HT-29 (cell line): ENCODE results near the gene MITF. TPM values are rescaled to one million over a fixed set of nuclear protein-coding genes. Genes with fewer than 3 reads are reported as not detected.
"Not testable (repeated sequence)": the region's sequence is repeated elsewhere in the genome, so short reads cannot be mapped to it uniquely, and the experiment has no call there.

Experiments
- DNase-seq: peaks from one replicate; pipeline ENCODE4 v3.0.0-alpha.2; 2015; ENCODE audit warnings: low spot score
- total RNA-seq: library from RNA; depleted of rRNA; stranded (reverse); fragments of >200 nt; shearing (Covaris generic); gene quantifications from 2 replicates; pipeline ENCODE4 v1.2.3, GENCODE V29; 2014

The MITF gene
- total RNA-seq, 1 experiment from 2014 or later: not detected

DNA sequence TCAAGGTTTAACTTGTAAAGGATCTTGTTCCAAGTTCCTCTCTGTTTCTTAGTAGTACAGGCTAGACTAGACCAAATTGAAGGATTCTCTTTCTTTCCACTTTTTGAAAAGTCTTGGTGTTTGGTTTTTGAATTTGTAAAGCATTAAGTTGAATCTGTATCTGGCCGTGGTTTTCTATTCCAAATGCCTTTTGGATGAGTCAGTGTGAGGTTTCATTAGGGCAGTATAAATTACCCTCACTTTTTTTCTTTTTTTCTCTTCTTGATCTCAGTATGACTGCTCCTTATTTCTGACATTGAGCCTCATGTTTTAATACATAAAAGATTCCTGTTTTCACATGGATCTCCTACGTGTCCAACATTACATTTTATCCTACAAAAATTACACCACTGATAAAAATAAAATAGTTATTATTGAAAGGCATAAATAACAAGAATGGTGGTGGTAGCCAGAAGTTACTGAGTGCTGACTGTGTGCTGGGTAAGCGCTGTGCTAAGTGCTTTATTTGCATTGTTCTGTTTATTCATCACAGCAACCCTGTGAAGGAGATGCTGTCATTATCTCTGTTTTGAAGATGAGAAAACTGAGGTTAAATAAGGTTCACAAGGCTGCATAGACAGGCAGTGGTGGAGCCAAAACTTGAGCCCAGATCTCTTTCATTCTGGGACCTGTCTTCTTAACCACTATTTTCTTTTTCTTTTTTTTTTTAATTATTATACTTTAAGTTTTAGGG is 48.3 kb downstream of the MITF start:
- no peak for DNase-seq

DNA sequence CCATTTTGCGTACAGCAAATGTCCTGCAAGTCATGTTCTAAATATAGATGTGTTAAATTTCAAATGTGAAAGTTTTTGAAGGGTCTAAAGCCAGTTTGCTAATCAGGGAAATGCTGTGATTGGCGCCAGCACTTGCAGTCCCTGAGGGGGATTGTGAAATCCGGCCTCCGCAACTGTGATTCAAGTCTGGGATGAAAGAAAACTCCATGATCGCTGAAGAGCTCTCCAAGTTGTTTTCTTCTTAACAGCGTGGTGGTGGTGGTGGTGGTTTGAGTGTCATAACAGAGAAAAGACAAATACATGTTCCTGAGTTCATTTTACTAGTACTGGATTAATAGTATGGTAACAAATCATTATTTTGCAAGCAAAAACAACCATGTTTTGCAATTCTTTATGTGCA is 51.8 kb downstream of the MITF start:
- no peak for DNase-seq

DNA sequence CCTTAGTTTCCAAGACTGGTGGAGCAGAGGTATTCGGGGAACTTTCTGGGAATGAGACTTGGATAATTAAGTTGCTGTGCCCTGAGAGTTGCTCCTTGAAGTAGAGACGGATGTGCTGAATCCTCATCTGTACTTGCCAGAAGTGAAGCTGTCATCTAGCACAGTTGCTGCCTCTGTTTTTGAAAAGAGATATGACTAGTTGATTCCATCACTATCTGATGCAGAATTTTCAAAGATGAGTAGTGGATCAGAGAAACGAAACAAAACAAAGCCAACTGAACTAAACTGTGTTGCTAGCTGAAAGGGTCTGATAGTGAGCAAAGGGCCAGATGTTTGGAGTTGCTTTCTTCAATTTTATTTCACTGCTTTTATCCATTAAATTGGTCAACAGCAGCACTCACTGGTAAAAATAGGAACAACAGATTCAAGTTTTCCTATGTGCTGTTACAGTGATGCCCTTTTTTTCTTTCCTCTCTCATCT is 52.7 kb downstream of the MITF start:
- DNase-seq: no peak

DNA sequence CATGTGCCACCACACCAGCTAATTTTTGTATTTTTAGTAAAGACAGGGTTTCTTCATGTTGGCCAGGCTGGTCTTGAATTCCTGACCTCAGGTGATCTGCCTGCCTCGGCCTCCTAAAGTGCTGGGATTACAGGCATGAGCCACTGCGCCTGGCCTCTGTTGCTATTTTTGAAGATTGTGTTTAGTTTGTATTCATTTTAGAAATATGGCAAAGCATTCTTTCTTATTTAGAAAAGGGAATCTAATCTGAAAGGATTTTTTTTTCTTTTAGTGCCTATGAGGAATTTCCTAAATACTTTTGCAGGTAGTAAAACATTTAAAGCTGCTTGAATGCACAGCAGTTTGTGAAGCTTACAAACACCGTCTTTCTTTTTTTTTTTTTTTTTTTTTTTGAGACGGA is 56.9 kb downstream of the MITF start:
- DNase-seq: not testable (repeated sequence)

DNA sequence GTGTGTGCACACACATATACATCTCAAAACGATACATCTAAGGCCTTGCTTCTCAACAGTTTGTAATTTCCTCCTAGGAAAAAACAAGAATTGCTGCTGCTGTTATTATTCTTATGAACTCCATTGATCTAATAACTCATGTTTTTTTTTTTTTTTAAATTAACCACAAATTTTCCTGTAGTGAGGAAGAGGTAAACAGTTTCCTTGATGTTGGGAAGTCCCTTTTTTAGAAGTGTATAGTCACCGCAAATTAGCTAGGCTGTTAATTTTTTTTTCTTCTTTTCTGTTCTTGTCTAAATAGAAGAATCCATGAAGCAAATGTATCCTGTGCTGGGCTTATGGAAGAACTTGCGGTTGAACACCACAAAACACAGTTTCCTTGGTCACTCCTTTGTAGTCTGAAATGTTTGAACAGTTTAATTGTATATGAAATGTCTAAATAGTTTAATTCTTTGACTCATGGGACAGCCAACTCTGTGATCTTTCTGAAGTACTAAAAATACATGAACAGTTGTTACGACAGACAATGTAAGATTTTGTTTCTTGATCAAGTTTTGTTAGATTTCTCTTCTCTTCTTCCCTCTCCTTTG is 64.5 kb downstream of the MITF start:
- DNase-seq: no peak

DNA sequence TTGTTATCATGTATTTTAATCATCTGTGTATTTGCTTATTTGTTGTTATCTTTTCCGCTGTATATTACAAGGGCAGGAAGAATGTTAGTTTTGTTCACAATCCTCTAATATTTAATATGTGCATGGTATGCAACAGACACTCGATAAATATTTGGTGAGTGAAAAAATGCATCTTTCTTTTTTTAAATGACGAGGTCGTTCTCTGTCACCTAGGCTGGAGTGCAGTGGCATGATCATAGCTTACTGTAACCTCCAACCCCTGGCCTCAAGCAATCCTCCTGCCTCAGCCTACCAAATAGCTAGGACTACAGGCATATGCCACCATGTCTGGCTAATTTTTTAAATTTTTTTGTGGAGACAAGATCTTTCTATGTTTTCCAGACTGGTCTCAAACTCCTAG is 66.2 kb downstream of the MITF start:
- no peak for DNase-seq

DNA sequence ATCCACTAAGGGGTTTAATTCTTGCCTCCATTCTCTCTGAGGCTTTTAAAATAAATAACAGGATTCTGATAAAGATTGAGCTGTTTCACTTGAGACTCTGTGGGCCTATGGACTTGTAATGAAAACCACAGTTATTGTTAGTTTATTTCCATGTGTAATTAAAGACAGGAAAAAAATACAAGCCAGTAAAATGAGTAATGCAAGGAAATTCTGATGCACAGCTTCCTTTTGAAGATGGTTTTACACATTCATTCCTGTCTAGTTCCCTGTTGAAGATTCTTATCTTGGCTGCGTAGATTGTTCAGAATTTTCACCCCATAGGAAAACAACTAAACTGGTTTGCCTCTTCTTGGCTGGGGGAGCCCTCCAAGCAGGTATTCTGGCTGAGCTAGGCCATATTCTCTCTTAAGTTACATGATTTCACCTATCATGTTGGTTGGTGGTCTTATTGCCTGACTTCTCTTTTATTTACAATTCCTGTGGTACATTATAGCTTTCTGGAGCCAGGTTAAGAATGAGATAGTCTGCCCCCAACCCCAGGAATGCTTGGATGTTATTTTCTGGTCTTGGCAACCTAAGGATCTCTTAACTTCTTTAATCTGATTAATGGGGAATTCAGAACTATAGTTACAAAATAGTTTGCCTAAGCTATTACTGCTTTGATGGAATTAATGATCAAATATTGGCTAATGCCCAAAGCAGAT is 67.6 kb downstream of the MITF start:
- DNase-seq: no peak

DNA sequence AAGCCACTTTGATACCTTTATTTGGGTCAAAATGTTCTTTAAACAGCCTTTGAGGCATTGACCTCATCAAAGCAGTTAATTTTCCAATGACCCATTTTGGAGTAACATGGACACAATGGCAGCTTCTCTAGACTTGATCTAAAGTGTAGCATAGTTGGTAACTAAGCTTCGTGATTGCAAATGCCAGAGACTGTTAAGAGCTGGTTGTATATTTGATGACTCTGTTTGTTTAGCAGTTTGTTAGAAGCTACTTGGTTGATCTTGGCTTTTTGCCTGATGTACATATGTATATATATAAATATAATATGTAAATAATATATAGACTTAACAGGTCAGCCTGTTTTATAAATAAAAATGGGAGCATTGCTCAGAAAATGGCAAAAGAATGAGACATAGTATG is 68.4 kb downstream of the MITF start:
- no peak for DNase-seq

DNA sequence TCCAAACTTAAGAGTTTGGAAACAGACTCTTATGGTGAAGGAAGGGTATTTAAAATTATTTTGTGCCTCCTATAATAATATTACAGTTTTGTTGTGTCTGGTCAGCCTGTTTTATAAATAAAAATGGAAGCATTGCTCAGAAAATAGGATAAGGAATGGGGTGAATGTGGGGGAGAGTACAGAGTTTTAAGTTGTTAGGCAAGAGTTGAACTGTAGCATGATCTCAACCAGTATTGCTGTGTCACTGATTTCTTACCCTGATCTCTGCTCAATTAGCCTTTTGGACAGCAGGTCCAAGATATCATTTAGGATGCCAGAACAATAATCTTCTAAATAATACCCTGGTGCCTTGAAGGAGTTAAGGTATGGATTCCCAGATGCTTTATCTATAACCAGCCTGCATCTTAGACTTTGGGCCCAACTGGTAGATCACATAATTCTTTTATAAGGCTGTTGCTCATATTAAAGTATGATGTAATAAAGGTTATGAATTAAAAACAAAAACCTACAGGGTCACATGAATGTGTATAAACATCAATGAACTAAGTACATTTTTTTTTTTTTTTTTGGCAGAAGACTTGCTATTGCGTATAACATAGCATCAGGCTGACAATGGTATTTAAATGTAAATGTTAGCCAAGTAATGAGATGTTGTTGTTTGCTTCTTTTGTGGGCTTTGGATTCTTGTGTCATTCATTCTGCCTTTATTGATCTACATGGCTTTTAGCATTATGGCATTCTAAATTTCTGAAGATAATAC is 70.0 kb downstream of the MITF start:
- DNase-seq: no peak

DNA sequence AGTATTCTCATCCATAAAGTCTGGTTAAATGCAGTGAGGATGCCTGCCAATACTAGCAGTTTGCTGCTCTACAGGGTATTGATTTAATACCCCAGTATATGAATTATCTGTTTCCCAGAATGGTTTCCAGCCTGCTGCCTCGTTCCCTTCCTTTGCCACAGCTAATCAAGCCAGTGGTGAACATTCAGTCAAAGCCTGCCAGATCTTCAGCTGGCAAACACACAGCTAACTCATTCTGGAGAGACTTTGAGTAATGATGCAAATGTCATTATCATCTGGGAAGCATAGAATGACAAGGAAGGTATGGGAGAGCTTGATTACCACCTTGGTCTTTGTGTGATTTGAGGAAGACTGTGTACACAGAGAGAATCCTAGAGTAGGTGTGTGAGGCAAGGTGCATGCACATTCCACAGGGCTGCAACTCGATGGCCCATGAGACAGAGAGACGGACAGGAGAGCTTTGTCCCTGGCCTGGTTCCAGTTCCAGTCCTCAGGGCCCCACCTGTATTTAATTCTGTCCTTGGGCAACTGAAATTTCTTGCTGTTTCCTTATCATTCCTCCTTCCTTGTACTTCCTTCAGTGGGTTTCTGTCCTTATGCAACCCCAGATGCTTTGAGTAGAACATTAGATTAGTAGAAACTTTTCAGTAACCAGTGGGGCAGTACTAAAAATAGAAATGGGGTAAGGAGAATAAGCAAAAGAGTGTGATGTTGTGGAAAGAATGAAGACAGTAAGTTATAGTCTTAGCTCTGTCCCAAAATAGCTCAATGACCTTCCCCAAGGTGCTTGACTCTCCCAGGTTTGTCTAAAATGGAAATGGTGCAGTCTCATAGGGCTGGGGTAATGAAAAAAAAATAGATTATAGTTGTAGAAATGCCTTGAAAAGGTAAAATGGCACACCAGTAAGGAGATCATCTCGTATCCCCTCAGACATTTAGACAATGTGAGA is 72.5 kb downstream of the MITF start:
- DNase-seq: no peak

DNA sequence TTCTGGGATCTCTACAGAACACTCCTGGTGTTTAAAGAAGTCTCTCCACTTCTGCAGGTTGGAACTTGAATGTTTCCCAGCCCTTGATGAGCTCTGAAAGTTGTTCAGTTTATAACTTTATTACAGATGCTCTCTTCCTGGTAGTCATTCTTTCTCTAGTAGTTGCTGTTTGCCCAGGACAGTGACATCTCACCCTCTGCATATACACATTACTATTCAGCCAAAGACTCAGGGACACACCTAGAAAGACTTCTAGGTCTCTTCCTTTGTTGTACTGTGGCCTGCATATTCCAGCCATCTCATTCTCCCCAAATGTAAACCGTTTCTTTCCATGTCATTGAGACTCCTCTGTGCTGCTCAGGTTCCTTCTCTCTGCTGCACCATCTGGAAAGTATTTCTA is 76.7 kb downstream of the MITF start:
- no peak for DNase-seq

DNA sequence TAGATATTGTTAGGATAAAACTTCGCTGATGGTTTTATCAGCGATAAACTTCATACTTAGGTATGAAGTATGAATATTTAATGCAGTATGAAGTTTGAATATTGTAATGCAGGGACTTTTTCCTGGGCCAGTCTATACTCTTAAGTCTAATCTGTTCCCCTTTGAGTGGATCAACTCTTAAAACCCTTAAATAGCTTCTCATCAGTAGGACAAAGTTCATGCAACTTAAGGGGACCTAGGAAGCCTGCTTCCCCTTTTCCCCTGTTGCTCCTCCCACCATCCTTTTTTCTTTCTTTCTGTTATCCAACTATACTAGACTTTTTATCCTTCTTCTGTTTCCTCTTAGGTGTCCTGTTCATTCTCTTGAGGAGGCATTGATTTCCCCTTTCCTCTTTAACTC is 78.7 kb downstream of the MITF start:
- no peak for DNase-seq

DNA sequence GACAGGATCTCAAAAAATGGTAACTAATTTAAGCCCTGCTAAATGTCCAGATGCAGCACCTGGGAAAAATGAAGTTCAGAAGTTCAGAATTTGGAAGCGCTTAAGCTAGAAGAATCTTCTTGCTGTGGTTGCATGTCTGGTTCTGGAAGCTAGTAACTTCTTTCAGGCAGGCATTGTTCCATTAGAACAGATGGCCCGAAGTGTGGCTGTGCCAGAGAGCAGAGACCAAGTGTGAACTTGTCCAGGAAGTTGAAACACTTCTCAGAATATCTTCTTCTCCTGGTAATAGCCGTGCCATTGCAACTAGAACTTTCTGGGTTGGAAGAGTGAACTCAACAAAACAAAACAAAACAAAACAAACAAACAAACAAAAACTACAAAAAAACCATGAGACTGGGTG is 80.0 kb downstream of the MITF start:
- DNase-seq: no peak

DNA sequence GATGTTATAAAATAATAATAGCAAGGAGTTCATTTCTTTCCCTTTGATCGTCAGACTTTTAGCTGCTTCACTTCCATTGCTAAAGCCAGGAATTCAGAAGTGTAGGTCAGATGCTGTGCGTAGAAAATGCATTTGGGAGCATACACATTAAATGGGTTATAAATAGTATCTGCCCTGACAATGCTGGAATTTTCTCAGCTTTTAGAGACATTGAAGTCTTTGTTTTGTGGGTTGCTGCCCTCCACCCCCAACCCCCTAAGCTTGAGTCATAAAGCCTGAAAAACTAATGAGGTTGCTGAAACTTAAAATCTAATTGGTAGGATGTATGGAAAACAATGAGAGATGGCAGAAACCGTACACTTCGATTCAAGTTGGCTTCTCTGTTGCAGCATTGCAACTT is 81.9 kb downstream of the MITF start:
- no peak for DNase-seq

DNA sequence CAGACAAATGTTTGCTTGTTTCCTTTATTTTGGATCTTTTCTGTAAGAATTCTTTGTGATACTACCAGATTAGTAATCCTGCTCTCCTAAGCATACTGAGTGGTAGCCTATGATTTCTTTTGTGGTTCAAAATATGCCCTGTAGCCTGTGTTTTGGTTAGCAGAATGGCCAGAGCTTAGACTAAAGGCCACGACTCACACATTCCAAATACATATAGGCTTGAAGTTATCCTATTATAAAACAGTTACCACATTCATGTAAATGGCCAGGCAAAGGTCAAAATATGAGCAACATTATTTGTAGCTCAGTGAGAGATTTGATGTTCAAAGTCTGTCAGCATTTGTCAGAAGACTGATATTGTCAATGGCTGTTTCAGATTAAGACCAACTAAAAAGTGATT is 84.5 kb downstream of the MITF start:
- DNase-seq: no peak

DNA sequence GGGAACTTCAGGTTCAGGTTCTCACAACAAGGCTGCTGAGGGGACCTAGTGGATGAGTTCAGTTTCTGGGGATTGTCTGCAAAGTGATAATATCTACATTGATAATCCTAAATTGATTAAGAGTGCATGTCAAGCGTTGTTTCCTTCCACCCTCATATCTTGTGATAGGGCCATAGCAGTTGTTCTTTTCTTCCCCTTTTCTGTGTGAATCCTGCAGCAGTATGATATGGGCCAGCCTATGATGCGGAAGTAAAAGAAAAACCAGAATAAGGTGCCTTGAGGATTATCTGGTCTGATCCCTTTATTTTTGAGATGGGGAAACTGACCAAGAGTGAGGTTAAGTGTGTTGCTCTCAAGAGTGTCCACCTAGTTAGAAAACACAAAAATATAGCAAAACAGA is 86.2 kb downstream of the MITF start:
- DNase-seq: no peak

DNA sequence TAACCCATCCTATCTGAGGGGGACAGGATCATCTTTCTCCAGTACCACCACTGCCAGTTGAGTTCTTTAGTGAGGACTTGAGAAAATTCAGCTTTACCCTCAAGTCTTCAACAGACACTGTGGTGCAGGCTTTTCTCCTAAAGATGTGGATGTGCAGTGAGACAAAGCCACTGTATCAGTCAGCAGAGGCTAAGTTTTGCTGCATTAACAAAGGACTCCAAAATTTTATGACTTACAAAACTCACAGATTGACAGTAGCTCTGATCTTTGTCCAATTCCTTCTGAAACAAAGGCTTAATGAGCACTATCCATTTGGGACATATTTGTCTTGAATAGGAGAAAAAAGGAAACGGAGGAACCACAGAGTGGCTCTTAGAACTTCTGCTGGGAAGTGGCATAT is 87.9 kb downstream of the MITF start:
- no peak for DNase-seq

DNA sequence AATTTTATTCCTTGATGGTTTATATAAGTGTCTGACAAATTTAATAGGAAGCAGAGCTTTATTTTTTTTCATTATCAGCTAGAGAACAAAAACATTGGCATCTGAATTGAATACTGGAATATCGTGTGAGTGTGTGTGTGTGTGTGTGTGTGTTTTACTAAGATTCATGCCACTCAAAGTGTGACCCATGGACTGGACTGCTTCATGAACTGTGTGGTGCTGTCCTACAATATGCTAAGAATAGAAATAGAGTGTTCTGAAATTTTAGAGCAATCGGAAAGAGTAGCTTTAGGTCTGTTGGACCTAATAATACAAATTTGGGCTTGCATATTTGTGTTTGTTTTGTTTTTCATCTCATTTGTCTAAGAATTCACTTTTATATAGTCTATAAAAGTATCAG is 89.6 kb downstream of the MITF start:
- DNase-seq: no peak

DNA sequence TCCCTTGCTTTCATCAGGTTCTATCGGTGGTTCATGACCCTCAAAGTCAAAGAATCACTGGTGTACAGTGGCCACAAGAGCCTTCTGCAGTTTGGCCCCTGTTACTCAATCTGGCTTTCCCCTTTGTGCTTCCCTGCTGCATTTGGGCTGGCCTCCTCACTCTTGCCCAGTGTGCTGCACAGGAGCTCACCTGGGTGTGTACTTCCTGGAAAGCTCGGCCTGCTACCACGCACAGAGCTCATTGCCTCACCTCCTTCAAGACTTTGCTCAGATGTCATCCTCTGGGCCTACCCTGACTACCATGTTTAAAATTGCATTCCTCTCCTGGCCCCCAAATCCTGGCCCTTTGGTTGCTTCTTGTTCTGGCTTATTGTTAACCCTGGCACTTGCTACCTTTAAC is 90.9 kb downstream of the MITF start:
- no peak for DNase-seq

DNA sequence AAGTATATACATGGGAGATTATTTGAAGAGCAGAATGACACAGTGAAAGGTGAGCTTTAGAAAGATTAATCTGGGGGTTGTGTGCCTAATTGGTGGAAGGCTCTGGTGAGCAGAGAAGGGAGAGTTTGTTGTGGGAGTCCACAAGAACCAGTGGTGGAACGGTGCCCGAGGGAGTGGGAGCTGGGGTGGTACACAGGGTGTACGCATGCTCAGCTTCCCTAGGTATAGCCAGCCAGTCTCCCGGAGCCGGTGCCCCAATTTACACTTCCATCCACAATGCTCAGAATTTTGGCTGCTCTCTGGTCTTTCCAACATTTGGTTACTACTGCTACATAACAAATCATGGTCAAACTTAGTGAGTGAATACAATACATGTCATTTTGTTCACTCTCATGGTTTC is 92.5 kb downstream of the MITF start:
- DNase-seq: no peak

DNA sequence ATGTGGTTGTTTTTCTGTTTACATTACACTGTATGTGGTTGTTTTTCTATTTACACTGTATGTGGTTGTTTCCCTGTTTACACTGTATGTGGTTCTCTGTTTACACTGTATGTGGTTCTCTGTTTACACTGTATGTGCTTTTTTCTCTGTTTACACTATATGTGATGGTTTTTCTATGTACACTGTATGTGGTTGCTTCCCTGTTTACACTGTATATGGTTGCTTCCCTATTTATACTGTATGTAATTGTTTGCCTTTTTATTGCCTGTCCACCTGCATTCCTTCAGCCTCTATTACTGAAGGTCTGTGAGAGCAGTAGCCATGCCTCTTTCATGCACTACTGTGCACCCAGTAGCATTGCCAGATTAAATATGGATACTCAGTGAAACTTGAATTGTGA is 94.3 kb downstream of the MITF start:
- no peak for DNase-seq
